AG04450 (cell line): ENCODE results near the gene PCDHGB6. TPM values are rescaled to one million over a fixed set of nuclear protein-coding genes. Genes with fewer than 3 reads are reported as not detected.

Source experiments
- CTCF ChIA-PET: fragments of 300-600, 350-600 bp; formaldehyde crosslinking; extraction: SDS; loops from one replicate; lab custom pipeline; 2022; ENCODE audit warnings: antibody characterized with exemption, inconsistent platforms; lab: Charles Lee
- POLR2A ChIA-PET: fragments of 350-600 bp; formaldehyde crosslinking; extraction: SDS; loops from one replicate; lab custom pipeline; 2021; ENCODE audit warnings: antibody characterized with exemption, inconsistent platforms; lab: Yijun Ruan, JAX
- DNase-seq: peaks from one replicate; pipeline ENCODE4 v3.0.0-alpha.2; 2011; ENCODE audit warnings: low read depth, low spot score
- H3K27ac ChIP-seq: one replicate; pipeline ENCODE4 v1.5.1; 2012; ENCODE audit warnings: low read depth, low read length, control low read depth
- H3K27me3 ChIP-seq: one replicate; pipeline ENCODE4 v1.6.0; 2012; ENCODE audit warnings: low read length; ENCODE audit not compliant: control insufficient read depth, insufficient read depth
- H3K4me3 ChIP-seq: 2 replicates; pipeline ENCODE4 v1.5.1; 2011; ENCODE audit warnings: mild to moderate bottlenecking, low read depth, low read length, control low read depth
- H3K9me3 ChIP-seq: 2 replicates; pipeline ENCODE4 v1.5.1; 2012; ENCODE audit warnings: low read length; ENCODE audit not compliant: control insufficient read depth, insufficient read depth
- polyA plus RNA-seq: library from polyadenylated mRNA; depleted of rRNA; stranded (reverse); fragments of >200 nt; gene quantifications from 2 replicates; pipeline ENCODE4 v1.2.3, GENCODE V29; 2011
- TF ChIP-seq, protein P1 (sequence below): IDR thresholded peaks from 2 replicates; pipeline ENCODE4 v1.5.1; 2011; ENCODE audit warnings: low read depth, low read length, control low read depth, inconsistent platforms

Gene PCDHGB6
- polyA plus RNA-seq, 1 experiment = 3.8 TPM

DNA sequence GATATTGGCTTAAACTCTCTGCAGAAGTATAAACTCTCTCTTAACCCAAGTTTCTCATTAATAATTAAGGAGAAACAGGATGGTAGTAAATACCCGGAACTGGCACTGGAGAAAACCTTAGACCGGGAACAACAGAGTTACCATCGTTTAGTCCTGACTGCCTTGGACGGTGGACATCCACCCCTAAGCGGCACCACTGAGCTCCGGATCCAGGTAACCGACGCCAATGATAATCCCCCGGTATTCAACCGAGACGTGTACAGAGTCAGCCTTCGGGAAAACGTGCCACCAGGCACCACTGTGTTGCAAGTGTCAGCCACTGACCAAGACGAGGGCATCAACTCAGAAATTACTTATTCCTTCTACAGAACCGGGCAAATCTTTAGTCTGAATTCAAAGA is 9.2 kb upstream of the PCDHGB6 start:
- DNase-seq = no peak
- TF ChIP-seq, protein P1, sequence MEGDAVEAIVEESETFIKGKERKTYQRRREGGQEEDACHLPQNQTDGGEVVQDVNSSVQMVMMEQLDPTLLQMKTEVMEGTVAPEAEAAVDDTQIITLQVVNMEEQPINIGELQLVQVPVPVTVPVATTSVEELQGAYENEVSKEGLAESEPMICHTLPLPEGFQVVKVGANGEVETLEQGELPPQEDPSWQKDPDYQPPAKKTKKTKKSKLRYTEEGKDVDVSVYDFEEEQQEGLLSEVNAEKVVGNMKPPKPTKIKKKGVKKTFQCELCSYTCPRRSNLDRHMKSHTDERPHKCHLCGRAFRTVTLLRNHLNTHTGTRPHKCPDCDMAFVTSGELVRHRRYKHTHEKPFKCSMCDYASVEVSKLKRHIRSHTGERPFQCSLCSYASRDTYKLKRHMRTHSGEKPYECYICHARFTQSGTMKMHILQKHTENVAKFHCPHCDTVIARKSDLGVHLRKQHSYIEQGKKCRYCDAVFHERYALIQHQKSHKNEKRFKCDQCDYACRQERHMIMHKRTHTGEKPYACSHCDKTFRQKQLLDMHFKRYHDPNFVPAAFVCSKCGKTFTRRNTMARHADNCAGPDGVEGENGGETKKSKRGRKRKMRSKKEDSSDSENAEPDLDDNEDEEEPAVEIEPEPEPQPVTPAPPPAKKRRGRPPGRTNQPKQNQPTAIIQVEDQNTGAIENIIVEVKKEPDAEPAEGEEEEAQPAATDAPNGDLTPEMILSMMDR = no peak
- ChIA-PET POLR2A (no interaction called here), CTCF (interaction anchor here (1.7 to 4.3 kb wide), 2 partner anchors 31 to 165 kb away, joined by 3 to 40 read pairs; partner anchors contain the start of gene PCDHGA12)
- Histone ChIP-seq H3K9me3 (peaks cover 61% of the 10 kb centered on the region), H3K27me3 (no peaks in the 10 kb centered on the region), H3K4me3 (no peak overlapping the region), H3K27ac (no peak overlapping the region)

DNA sequence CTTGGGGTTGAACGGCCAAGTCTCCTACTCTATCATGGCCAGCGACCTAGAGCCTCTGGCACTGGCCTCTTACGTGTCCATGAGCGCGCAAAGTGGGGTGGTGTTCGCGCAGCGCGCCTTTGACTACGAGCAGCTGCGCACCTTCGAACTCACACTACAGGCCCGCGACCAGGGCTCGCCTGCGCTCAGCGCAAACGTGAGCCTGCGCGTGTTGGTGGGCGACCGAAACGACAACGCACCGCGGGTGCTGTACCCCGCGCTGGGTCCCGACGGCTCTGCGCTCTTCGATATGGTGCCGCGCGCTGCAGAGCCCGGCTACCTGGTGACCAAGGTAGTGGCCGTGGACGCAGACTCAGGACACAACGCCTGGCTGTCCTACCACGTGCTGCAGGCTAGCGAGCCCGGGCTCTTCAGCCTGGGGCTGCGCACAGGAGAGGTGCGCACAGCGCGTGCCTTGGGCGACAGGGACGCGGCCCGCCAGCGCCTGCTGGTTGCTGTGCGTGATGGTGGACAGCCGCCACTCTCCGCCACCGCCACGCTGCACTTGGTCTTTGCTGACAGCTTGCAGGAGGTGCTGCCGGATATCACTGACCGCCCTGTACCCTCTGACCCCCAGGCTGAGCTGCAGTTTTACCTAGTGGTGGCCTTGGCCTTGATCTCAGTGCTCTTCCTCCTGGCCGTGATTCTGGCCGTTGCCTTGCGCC is 8.1 kb upstream of the PCDHGB6 start:
- no peak overlapping the region for H3K4me3 ChIP-seq
- H3K27me3 ChIP-seq = no peaks in the 10 kb centered on the region
- TF ChIP-seq, protein P1 = no peak
- no peak overlapping the region for H3K27ac ChIP-seq
- no peak for DNase-seq
- peaks cover 61% of the 10 kb centered on the region for H3K9me3 ChIP-seq
- CTCF ChIA-PET = interaction anchor here (2.2 kb wide), 1 partner anchor 158 kb away, joined by 18 read pairs; no protein-coding TSS in a partner anchor
- POLR2A ChIA-PET = no interaction called here

DNA sequence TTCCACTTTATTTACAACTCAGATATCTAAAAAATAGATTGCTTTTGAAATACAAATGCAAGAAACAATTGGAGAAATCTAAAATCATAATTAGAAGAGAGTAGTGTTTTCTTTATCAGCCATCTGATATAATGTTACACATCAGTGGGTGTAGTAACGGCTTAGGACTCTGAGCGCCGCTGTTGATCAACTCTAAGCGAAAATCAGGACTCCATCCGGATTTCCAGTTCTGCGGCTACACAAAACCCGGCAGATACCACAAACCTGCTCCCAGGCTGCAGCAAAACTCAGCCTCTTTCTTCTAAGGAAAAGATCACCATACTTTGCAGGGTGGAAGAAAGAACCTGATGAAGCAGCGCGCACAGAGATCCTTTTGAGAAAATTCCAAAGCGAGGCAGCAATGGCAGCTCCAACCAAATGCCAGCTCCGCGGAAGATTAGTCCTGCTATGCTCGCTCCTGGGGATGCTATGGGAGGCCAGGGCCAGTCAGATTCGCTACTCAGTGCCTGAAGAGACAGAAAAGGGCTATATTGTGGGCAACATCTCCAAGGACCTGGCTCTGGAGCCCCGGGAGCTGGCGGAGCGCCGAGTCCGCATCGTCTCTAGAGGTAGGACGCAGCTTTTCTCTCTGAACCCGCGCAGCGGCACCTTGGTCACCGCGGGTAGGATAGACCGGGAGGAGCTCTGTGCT is 5.1 kb upstream of the PCDHGB6 start, which contains the start of gene PCDHGA9:
Gene PCDHGA9 (plus strand): TSS at position 226 of the 691 bp plus-strand sequence. CDS start 175 bp downstream, at position 401.
- DNase-seq = no peak
- ChIA-PET CTCF (interaction anchor here (0.9 to 2.0 kb wide), 6 partner anchors 10 to 165 kb away, joined by 3 to 18 read pairs (median 7); partner anchors contain the start of genes PCDHGA10 and PCDHGB7), POLR2A (interaction anchor here (1.1 kb wide), 1 partner anchor 161 kb away, joined by 4 read pairs; no protein-coding TSS in a partner anchor)
- TF ChIP-seq, protein P1 = peak; percentile 53
- H3K27me3 ChIP-seq = no peaks in the 10 kb centered on the region
- peak within 1 kb of the TSS; percentile 47 for H3K27ac ChIP-seq
- peaks cover 64% of the 10 kb centered on the region for H3K9me3 ChIP-seq
- peak within 1 kb of the TSS; percentile 45 for H3K4me3 ChIP-seq

DNA sequence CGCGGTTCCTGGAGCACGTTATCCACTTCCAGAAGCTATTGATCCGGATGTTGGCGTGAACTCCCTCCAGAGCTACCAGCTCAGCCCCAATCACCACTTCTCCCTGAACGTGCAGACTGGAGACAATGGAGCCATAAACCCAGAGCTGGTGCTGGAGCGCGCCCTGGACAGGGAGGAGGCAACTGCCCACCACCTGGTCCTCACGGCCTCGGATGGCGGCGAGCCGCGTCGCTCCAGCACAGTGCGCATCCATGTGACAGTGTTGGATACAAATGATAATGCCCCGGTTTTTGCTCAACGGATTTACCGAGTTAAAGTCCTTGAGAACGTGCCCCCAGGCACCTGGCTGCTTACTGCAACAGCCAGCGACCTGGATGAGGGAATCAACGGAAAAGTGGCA is 4.4 kb upstream of the PCDHGB6 start:
- POLR2A ChIA-PET = interaction anchor here (1.1 kb wide), 1 partner anchor 161 kb away, joined by 4 read pairs; no protein-coding TSS in a partner anchor
- peak overlapping the region; percentile 45 for H3K4me3 ChIP-seq
- H3K27me3 ChIP-seq = no peaks in the 10 kb centered on the region
- peaks cover 66% of the 10 kb centered on the region for H3K9me3 ChIP-seq
- no peak for DNase-seq
- H3K27ac ChIP-seq = no peak overlapping the region
- TF ChIP-seq, protein P1 = no peak
- CTCF ChIA-PET = interaction anchor here (0.9 to 2.0 kb wide), 5 partner anchors 14 to 164 kb away, joined by 3 to 18 read pairs (median 10); partner anchors contain the start of gene PCDHGB7
